Right forelimb (tissue), 1 donor: ENCODE measurements around the gene C1orf87.

ENCODE experiments used
- DNase-seq: peaks from one replicate; pipeline ENCODE4 v3.0.0-alpha.2; 2018

Gene C1orf87

DNA sequence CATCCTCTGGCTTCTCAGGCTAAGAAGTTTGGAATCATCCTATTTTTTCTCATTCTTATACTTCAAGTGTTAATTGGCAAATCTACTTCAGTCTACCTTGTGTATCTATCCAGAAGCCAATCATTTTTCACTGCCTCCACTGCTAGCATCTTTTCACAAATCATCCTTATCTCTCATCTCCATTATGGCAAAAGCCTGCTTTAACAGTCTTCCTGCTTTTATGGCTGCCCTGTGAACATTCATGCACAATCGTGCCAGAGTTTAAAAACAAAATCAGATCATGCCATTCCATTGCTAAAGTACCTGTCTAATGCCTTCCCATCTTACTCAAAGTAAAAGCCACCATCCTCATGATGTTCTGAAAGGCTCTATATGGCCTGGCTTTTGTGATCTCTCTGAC is 127.8 kb downstream of the C1orf87 start:
- DNase-seq = no peak
